ENCODE measurements around the gene IL3.
"Not testable (repeated sequence)": the region's sequence is repeated elsewhere in the genome, so short reads cannot be mapped to it uniquely, and the experiment has no call there.

Gene IL3

GRCh38 chr5:132095424-132095972 is 35.0 kb downstream of the IL3 start:
- no peak for DNase-seq

- DNase-seq = no peak
Measured at GRCh38 chr5:132096904-132097303, 36.4 kb downstream of the IL3 start.

- DNase-seq = no peak
Measured at GRCh38 chr5:132098151-132098594, 37.7 kb downstream of the IL3 start.

GRCh38 chr5:132098621-132099020 is 38.2 kb downstream of the IL3 start:
- DNase-seq = no peak

GRCh38 chr5:132099076-132099748 is 38.8 kb downstream of the IL3 start:
- peak; percentile 53 to 58 for DNase-seq

GRCh38 chr5:132099905-132100304 is 39.5 kb downstream of the IL3 start:
- DNase-seq = no peak

GRCh38 chr5:132100672-132101261 is 40.3 kb downstream of the IL3 start:
- DNase-seq = no peak

GRCh38 chr5:132101385-132101880 is 41.0 kb downstream of the IL3 start:
- no peak for DNase-seq

GRCh38 chr5:132102101-132102701 is 41.7 kb downstream of the IL3 start:
- peak; percentile 44 to 55 for DNase-seq

- DNase-seq = no peak
Measured at GRCh38 chr5:132102944-132103331, 42.5 kb downstream of the IL3 start.

- DNase-seq = peak; percentile 68 to 75
Measured at GRCh38 chr5:132103332-132103951, 43.0 kb downstream of the IL3 start.

- DNase-seq = no peak
Measured at GRCh38 chr5:132103969-132104391, 43.5 kb downstream of the IL3 start.

GRCh38 chr5:132104556-132104955 is 44.1 kb downstream of the IL3 start:
- no peak for DNase-seq

- no peak for DNase-seq
Measured at GRCh38 chr5:132105688-132106087, 45.2 kb downstream of the IL3 start.

GRCh38 chr5:132108495-132108894 is 48.0 kb downstream of the IL3 start:
- not testable (repeated sequence) for DNase-seq

GRCh38 chr5:132108957-132109356 is 48.5 kb downstream of the IL3 start:
- not testable (repeated sequence) for DNase-seq

- no peak for DNase-seq
Measured at GRCh38 chr5:132109494-132110053, 49.1 kb downstream of the IL3 start.

GRCh38 chr5:132110195-132110594 is 49.7 kb downstream of the IL3 start:
- DNase-seq = no peak

GRCh38 chr5:132110930-132111329 is 50.5 kb downstream of the IL3 start:
- peak in 1 of 2 donors; percentile 38 for DNase-seq

- DNase-seq = no peak
Measured at GRCh38 chr5:132112111-132112510, 51.7 kb downstream of the IL3 start.

All from activated CD4-positive, alpha-beta T cell treated with anti-CD3 and anti-CD28 coated beads for 4 hours (primary cell).